ENCODE measurements around the gene CFAP251.

DNA sequence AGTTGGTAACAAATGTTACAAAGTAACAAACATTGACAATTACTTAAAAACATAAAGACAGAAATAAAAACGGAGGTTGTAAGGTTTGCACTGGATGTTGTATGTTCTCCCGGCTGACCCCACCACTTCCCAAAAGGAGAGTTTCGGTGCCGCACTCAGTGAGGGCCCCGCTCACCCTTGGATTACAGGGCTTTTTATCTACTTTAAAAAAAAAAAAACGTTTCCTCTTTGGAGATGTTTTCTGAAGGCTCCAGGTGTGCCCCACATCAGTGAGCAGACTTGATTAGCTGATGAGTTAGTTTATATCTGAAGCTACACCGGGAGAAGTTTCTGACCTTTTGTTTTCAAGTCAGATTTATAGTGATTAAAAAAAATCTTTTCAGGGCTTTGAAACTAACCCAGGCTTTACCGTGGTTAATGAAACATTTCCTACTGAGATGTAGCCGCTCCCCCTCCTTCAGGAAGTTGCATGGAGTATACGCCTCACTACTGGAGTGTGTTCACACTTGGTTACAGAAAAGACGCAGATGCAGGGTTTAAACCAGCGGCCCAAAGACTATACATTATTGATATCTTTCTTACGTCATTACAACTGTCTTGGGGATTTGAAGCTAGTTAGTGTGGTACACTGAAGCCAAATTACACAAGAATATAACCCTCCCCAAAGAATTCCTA is 65.3 kb downstream of the CFAP251 start:
- TF ChIP-seq, protein P1, sequence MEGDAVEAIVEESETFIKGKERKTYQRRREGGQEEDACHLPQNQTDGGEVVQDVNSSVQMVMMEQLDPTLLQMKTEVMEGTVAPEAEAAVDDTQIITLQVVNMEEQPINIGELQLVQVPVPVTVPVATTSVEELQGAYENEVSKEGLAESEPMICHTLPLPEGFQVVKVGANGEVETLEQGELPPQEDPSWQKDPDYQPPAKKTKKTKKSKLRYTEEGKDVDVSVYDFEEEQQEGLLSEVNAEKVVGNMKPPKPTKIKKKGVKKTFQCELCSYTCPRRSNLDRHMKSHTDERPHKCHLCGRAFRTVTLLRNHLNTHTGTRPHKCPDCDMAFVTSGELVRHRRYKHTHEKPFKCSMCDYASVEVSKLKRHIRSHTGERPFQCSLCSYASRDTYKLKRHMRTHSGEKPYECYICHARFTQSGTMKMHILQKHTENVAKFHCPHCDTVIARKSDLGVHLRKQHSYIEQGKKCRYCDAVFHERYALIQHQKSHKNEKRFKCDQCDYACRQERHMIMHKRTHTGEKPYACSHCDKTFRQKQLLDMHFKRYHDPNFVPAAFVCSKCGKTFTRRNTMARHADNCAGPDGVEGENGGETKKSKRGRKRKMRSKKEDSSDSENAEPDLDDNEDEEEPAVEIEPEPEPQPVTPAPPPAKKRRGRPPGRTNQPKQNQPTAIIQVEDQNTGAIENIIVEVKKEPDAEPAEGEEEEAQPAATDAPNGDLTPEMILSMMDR (IDR thresholded peaks at IDR 0.05 in 4 of 5, conservative IDR thresholded peaks at IDR 0.05 in 1 of 5) = no peak
- no peak for TF ChIP-seq POLR2A (IDR thresholded peaks at IDR 0.05)

All from gastrocnemius medialis (tissue), 4 donors.